Measurements from ENCODE around the gene MOV10L1.

DNA sequence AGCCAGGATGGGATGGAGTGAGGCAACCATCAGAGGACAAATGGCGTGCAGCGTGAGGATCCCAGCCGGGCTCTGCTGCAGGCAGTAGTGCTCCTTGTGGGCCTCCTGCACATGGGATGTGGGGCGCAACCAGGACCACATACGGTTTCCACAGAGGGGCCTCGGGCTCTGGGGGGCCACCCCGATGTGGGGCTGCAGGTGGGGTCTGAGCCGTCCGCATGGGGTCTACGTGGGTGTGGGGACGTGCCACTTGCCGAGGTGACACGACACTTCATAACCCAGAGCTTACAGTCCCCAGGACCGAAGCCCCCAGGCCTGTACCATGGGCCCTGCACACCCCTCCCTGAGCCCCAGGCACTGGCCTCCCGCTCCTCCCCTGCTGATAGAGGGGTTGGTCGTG lies 42.5 kb upstream of the MOV10L1 start:
- TF ChIP-seq, protein P1, sequence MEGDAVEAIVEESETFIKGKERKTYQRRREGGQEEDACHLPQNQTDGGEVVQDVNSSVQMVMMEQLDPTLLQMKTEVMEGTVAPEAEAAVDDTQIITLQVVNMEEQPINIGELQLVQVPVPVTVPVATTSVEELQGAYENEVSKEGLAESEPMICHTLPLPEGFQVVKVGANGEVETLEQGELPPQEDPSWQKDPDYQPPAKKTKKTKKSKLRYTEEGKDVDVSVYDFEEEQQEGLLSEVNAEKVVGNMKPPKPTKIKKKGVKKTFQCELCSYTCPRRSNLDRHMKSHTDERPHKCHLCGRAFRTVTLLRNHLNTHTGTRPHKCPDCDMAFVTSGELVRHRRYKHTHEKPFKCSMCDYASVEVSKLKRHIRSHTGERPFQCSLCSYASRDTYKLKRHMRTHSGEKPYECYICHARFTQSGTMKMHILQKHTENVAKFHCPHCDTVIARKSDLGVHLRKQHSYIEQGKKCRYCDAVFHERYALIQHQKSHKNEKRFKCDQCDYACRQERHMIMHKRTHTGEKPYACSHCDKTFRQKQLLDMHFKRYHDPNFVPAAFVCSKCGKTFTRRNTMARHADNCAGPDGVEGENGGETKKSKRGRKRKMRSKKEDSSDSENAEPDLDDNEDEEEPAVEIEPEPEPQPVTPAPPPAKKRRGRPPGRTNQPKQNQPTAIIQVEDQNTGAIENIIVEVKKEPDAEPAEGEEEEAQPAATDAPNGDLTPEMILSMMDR (IDR thresholded peaks at IDR 0.05; ENCODE audit: extremely low read depth in 1 of 2, insufficient read depth in 1 of 2, low read depth in 1 of 2, low read length in 2 of 2) = no peak
- TF ChIP-seq POLR2A (IDR thresholded peaks at IDR 0.05; ENCODE audit: low read depth, low read length) (no peak), EZH2 (IDR thresholded peaks at IDR 0.05; ENCODE audit: borderline replicate concordance, low read depth, low read length, severe bottlenecking) (no peak), FOS (IDR thresholded peaks at IDR 0.05; ENCODE audit: borderline replicate concordance, insufficient read depth, low read length) (no peak), JUN (IDR thresholded peaks at IDR 0.05; ENCODE audit: borderline replicate concordance, insufficient read depth, insufficient read length, low read depth) (no peak), POLR2AphosphoS5 (IDR thresholded peaks at IDR 0.05; ENCODE audit: insufficient read depth, low read depth, low read length) (no peak), GATA2 (IDR thresholded peaks at IDR 0.05; ENCODE audit: insufficient read depth, insufficient read length, low read depth, low read length) (no peak), MYC (IDR thresholded peaks at IDR 0.05; ENCODE audit: low read depth, low read length) (no peak)
- TF ChIP-seq, protein P2, sequence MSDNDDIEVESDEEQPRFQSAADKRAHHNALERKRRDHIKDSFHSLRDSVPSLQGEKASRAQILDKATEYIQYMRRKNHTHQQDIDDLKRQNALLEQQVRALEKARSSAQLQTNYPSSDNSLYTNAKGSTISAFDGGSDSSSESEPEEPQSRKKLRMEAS (IDR thresholded peaks at IDR 0.05; ENCODE audit: insufficient read depth, insufficient read length) = no peak

Data from endothelial cell of umbilical vein (primary cell).